NCI-H446 (cell line): ENCODE results near the gene ARHGAP8.

Source experiments
- DNase-seq, 2 experiments: peaks; one replicate each; lab custom pipeline; 2025; lab: John Stamatoyannopoulos, UW

Gene ARHGAP8

DNA sequence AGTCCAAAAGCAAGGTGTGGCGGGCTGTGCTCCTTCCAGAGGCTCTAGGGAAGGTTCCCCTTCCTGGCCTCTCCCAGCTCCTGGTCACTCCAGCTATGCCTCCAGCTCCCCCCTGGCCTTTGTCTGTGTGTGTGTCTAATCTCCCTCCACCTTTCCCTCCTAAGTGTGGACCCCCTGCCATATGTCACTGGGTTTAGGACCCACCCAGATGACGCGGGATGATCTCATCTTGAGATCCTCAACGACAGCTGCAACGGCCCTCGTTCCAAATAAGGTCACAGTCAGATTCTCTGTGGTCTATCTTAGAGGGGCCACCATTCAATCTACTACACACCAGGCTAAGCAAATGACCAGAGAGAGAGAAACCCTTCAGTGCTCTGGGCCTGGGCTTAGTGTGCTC is 107.9 kb downstream of the ARHGAP8 start:
- DNase-seq, result no peak

DNA sequence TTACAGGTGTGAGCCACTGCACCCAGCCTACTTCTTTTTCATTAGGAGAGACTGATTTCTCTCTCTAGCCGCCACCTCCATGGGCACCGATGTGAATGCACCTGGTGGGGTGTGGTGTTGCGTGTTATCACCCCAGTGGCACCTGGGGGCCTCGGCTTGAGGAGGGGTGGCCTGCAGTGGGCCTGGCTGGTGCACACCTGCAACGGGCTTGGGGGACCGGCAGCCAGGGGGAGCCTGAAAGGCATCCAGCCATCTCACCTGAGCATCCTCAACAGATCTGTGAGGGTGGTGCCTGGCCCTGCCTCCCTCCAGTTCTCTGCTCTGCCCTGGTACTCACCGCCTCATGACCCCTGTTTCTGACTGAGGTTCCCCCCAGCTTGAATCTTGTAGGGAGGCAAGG is 108.9 kb downstream of the ARHGAP8 start:
- no peak for DNase-seq

DNA sequence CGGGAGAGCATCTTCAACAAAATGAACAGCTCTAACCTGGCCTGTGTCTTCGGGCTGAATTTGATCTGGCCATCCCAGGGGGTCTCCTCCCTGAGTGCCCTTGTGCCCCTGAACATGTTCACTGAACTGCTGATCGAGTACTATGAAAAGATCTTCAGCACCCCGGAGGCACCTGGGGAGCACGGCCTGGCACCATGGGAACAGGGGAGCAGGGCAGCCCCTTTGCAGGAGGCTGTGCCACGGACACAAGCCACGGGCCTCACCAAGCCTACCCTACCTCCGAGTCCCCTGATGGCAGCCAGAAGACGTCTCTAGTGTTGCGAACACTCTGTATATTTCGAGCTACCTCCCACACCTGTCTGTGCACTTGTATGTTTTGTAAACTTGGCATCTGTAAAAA is 109.9 kb downstream of the ARHGAP8 start:
- no peak for DNase-seq

DNA sequence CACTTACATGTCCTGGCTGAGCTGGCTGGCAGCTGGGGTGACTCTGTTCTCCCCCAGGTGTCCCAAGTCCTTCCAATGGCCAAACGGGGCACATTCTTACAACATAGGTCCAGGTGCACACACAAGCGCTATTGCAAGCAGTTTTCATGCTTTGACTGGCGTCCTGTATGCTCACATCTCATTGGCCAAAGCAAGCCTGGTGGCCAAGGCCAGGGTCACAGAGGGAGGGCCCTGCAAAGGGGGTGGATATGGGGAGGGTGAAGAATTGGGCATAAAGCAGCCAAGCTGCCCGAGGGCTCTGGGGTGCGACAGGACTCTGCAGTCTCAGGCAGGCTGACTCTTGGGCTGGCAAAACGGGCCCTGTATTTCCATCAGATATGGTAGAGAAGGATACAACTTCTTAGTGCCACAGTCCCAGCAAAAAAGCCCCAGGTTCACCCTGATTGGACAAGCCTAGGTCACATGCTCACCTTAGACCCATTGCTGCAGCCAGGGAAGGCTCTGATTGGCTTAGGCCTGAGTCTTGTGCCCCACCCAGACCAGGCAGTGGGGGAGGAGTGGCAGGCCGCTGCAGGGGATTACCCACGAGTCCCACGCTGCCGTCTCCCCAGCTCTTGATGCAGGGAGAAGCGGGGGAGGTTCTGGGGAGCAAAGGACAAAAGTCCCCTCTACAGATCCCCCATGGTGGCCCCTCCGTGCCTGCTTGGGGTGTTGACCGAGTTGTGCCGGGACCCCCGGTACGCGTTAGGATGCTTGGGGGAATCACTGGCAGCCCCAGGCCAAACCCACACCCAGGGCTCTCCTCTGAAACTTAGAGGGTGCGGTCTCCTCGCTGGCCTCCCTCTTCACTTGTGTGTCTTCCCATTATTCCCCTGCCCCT is 110.8 kb downstream of the ARHGAP8 start:
- DNase-seq, result no peak

DNA sequence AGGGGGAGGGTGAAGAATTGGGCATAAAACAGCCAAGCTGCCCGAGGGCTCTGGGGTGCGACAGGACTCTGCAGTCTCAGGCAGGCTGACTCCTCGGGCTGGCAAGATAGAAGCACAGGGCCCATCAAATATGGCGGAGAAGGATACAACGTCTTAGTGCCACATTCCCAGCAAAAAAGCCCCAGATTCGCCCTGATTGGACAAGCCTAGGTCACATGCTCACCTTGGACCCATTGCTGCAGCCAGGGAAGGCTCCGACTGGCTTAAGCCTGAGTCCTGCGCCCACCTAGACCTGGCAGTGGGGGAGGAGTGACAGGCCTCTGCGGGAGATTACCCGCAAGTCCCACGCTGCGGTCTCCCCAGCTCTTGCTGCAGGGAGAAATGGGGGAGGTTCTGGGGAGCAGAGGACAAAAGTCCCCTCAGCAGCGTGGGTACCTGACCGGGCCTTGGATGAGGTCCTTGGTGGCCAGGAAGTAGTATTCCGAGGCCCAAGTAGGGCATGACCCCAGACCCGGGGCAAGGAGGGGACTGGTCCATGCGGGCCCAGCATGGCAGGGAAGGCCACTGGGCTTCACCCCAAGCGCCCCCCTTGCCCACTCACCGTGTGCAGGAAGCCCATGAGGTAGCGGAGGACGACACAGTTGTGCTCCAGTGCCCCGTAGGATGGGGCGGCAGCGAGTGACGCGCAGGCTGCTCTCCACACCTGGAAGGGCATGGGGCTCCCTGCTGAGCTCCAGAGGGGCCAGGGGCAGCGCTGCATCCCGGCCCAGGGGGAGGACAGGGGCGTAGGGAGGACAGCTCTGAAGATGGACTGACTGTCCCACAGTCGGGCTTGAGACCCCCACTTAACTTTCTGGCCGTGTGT is 113.0 kb downstream of the ARHGAP8 start:
- DNase-seq, result no peak

DNA sequence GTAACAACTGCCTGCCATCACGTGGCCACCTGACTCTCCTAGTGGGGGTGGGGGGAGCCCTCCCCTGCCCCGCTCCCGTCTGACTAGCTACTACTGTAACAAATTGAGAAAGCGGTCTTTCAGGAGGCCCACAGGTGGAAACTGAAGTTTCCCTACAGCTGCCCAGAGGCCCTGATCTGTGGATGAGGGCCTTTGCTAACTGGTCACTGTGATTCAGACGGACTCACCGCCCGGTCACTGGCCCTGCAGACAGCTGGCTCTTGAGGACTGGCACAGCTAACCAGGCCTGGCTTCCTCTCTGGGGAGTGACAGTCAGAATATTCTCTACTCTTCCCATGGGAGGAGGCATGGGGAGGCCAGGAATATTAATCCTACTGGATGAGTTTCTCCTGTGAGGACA is 116.8 kb downstream of the ARHGAP8 start:
- no peak for DNase-seq

DNA sequence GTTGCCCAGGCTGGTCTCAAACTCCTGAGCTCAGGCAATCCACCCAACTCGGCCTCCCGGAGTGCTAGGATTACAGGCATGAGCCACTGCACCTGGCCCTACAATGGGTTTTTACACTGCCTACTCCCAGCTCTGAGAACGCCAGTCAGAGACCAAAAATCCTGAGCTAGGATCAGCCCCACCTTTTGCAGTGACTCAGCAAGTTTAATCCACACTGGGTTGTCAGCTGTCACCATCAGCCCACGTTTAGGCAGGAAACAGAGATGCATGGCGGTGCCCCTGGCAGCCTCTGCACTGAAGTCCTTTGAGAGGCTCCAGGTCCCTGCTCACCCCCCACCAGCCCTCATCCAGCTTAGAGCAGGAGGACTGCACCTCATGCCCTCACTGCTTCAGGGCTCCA is 117.6 kb downstream of the ARHGAP8 start:
- no peak for DNase-seq

DNA sequence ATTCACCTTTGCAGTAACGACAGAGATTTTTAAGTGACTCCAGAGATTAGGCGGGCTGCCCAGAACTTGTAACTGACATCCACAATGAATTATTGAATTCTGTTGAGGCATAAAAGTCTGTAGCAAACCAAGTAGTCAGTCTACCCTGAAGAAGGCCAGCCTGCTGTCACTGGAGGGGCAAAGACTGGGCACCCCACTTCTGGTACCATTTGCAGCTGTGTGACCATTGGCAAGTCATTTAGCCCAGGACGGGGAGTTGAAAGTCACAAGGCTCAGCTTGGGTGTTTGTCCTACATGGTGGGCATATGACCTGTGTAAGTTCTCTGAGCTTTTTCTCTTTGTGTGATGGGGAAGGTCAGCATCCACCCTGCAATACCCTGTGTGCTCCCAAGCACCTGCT is 119.4 kb downstream of the ARHGAP8 start:
- no peak for DNase-seq

DNA sequence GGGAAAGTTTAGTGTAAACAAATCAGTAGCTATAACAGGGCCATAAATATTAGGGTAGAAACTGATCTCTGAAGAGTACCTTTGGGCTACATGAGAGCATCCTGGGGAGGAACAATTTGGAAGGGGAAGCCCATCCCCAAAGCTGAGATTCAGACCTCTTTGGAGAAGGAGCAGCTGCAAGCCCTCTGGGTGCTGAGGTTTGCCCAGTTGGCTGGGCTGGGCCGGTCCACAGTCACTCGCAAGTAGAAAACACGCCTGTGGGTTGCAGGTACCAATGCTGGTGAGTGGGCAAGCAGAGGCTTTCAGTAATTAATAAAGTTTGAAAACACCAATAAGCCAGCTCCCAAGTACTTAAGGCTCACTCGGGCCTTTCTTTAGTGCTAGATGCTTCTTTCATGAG is 124.5 kb downstream of the ARHGAP8 start:
- DNase-seq, result no peak

DNA sequence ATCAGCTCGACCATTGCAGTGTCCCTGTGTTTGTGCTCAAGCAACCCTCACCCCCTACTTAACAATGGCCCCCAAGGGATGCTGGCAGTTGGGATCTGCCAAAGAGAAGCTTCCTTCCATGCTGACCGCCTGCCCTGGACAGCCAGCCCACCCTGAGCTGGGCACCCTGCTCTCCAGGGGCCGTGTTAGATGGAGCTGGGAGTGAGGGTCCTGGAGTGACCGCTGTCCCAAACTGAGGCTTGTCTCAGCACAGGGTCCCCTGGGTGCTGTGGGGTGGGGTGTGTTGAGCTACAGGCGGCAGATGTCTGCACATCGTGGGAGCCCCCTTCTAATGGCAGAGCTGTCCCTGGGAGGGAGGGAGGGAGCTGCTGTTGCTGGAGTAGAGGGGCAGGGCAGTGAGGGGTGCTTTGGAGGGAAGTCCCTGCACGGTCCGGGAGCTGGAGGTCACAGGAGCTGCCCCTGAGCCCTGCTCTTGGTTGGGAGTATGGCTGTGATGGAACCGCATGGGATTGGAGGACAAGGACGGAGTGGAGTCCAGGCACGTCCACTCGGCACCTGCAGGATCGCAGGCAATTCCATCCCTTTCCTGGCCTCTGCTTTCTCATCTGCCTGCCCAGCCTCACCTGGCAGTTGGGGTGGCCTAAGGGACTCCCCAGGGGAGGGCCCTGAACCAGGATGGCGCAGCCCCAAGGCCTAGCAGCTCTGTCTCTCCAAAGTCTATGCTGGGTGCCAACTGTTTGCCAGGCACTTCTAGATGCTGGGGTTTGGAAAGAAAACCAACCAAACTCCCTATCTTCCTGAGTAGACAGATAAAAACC is 126.3 kb downstream of the ARHGAP8 start:
- no peak for DNase-seq

DNA sequence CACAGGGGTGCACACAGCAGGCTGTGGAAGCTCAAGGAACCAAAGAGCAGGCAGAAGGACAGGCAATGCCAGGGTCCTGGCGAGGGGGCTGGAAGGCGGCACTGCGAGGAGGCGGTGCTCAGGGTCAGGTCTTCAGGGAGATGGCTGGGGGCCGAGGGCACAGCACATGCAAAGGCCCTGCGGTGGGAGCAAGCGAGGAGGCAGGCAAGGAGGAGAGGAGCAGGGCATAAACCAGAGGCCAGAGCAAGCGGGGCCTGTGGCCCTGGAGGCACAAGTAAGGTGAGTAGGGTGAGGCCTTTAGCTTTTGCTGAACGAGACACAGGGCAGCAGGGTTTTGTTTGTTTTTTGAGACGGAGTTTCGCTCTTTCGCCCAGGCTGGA is 126.9 kb downstream of the ARHGAP8 start:
- no peak for DNase-seq

DNA sequence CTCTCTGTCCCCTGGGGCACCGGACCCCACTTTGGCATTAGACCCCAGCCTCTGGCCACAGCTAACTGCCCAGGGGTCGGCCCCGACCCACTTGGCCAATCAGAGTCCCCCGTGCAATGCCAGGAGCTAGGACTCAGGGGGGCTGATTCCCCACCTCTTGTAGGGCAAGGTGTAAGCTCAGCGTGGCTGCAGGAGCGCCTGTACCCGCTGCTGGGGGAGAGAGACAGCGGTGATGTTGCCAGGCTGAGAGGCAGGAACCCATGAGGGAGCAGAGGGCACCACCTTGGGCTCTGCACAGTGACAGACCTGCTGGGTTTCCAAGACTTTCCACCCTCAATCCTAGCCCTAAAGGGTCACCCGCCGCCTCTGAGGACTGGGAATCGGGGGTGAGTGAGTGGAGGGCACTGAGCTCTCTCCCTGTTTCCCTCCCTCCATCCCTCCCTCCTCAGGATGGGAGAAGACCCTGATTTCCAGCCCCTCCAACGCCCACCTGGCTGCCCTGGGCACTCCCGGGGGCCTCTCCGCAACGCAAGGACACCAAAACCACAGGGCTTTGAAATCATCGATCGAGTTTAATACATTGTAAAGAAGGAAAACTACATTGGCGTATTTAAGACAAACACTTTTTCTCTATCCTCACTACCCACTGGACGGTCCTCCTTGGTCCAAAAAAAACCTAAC is 128.4 kb downstream of the ARHGAP8 start:
- DNase-seq, result no peak

DNA sequence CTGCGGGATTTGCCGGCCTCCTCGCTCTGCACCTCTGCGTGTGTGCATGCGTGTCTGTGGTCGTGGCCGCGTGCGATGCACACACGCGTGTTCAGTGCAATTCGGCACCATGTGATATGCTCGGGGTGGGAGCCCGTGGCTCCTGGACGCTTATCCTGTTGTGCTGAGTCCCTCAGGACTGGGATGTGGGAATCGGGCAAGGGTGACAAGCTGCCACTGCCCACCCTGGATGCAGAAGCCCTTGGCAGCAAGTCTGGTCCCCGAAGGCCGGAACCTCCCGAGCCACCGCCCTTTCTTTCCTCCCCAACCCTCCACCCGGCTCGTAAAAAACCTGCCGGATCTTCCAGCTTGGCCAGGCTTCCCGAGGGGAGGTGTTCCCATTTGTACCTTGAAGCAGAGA is 129.2 kb downstream of the ARHGAP8 start:
- no peak for DNase-seq

DNA sequence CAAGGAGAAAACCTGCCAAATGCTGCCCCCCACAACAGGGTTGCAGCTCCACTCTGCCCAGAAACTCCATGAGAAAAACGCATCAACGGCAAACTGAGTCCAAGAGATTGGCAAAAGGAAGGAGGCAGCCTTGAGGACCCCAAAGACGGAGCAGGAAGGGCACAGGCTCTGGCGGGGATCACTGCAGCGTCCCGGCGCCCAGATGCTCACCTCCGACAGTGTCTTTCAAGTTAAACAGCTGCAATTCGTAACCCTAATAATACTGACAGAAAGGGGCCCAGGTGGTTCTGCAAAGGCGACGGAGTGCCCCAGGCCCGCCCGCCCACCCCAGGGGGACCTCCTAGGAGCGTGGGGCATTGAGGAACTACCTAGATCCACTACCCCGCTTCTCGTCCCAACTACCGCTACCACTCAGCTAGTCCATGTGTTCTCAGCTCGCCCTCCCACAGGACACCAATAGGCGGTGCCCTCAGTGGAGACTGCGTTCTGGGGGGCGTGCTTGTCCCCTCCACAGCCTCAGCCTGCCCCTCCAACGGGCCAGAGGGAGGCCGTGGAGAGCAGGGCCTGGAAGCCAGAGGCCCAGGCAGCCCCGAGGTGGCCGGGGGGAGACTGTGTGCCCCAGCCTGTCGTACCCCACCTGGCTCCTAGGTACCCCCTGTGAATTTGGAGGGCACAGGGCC is 130.0 kb downstream of the ARHGAP8 start:
- no peak for DNase-seq

DNA sequence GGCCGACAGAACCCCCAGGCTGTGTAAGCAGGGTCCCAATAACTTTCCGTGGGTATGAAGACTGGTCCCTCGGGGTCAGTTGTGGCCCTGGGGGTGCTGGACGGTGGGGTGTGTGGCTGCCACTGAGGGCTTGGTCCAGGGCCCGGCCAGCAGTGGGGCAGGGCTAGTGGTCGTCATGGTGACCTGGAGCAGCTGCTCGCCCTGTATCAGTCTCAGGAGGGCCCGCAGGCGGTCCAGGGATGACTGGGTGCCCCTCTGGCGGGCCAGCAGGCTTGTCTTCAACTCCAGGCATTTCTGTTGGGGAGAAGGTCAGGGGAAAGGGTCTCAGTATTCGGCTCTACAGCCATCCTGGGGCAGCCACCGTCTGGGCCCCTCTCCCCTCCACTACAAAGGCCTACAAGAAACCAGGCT is 130.6 kb downstream of the ARHGAP8 start:
- DNase-seq, result no peak

DNA sequence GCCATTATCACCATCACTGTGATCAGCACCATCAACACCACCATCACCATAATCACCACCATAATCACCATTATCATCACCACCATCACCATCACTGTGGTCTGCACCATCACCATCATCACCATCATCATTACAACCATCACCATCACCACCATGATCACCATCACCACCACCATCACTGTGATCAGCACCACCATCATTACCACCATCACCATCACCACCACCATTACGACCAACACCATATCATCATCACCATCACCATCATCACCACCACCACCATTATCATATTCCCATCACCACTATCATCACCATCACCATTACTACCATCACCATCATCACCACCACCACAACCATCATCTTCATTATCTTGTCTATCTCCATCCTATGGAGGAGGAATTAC is 132.2 kb downstream of the ARHGAP8 start:
- no peak for DNase-seq

DNA sequence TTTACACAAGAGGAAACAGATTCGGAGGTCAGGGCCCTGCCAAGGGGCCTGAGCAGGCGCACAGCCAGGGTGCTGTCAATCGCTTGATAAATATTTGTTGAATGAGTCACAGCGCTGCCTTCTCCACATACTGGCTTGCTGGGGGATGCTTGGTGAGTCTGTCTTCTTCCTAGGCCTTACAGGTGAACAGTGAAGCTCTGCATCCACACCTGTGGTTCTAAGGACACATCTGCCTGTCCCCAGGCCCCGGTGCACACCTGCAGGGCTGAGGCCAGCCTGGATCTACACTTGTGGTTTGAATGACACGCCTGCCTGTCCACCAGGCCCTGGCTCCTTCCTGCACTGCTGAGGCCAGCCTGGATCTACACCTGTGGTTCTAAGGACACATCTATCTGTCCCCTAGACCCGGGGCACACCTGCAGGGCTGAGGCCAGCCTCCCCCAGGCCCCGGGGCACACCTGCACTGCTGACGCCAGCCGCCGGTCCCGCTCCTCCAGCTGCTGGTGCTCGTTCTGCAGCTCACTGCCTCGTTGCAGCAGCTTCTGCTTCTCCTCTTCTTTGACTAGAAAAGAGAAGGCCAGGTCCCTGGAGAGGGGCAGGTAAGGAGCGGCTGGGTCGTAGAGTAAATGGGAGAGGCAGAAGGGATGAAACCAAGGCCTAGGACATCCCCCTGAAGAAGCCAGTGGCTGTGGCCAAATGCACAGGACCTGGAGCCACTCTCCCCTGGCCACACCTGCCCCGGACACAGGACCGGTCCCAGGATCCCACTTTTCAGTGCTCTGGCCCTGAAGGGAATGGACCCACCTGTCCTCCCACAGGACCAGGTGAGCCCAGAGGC is 132.8 kb downstream of the ARHGAP8 start:
- no peak for DNase-seq

DNA sequence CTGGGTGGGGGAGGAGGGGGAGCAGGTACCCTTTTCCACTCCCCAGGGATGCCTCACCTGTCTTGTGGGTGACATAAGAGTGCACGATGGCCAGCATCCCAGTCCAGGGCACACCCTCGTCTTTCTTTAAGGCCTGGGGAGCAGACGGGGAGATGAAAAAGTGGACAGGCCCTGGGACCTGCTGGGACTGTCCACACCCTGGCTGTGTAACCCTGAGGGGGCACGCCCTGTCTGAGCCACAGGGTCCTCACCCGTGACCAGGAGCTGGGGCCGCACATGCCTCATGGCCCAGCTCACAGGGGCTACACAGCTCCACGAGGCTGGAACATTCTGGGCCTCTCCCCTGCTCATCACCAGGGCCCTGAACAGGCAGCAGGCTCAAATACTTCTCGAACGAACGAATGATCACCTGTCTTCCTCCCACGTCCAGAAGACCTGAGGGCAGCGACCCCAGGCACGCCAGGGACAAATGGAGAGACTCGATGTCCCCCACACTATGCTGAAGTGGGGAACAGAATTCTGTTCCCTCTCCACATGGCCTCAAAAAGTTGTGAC is 133.5 kb downstream of the ARHGAP8 start:
- DNase-seq, result no peak

DNA sequence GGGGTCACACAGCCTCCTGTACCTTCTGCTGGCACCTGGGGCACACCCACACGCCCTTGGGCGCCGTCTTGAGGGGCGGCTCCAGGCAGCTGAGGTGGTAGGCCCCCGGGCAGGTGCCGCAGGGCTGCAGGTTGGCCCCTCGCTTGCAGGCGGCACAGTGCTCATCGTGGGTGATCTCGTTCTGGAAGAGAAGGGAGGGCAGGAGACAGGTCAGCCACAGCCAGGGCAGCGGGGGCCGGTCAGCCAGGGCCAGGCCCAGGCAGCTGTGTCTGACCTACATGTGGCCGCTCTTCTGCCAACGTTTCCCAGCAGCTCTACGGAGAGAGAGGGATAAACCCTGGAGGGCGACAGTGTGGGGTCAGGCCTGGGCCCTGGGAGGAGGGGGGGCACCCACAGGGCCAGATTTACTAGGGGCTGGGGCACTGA is 135.6 kb downstream of the ARHGAP8 start:
- no peak for DNase-seq
